ENCODE measurements around the gene DECR2. TPM values are rescaled to one million over a fixed set of nuclear protein-coding genes. Genes with fewer than 3 reads are reported as not detected.
A peak's percentile ranks its signal among the peaks of the same experiment; 100 is the strongest.

The DECR2 gene
- total and polyA plus RNA-seq, 9 of the 15 experiments (the other 6 are each of a cell fraction or from before 2014, with no cell fraction given), result 1.0 to 31.9 (median 10.3) TPM

- ChIA-PET POLR2A (interaction anchor here (0.6 to 1.5 kb wide), 2 partner anchors 9 kb away, joined by 3 to 8 read pairs; partner anchors contain the start of gene MRPL28), CTCF (ENCODE audit: low intra/inter-chr PET ratio) (no interaction called here)
- no peak overlapping the region for H3K4me2 ChIP-seq (ENCODE audit: insufficient read depth, low read length)
- peaks cover 0 to 60% of the 10 kb centered on the region in 2 experiments; a peak in 3 of 5 replicates for H3K4me1 ChIP-seq (replicated peaks in 1 of 2; ENCODE audit: control insufficient read depth in 2 of 2, insufficient read depth in 2 of 2, low read length in 2 of 2)
- peaks cover 31% of the 10 kb centered on the region; the same call in 2 of the 3 replicates for H3K36me3 ChIP-seq (ENCODE audit: control insufficient read depth, insufficient read depth, low read length)
- H3K9me1 ChIP-seq (ENCODE audit: control insufficient read depth, insufficient read depth, low read length), result no peaks in the 10 kb centered on the region
- DNase-seq (ENCODE audit: extremely low read depth in 1 of 4, low spot score in 3 of 4) (no peak), FAIRE-seq (no peak), ATAC-seq (no peak)
- H3K4me3 ChIP-seq, result no peak overlapping the region
- H3K9me3 ChIP-seq (replicated peaks; ENCODE audit: control insufficient read depth, insufficient read depth, low read depth, low read length), result no peaks in the 10 kb centered on the region
- in situ Hi-C loops (cut with MboI) (no loop called here), intact Hi-C loops (cut with micrococcal nuclease) (no loop called here)
- WGBS (ENCODE audit: insufficient coverage, low coverage, missing lambda C conversion rate), result 85% methylated on average over 15 of the region's 16 CpGs
- TF ChIP-seq RBM22 (IDR thresholded peaks at IDR 0.05; ENCODE audit: low read depth, low read length, poor library complexity, severe bottlenecking) (peak; percentile 21), RBFOX2 (IDR thresholded peaks at IDR 0.05; ENCODE audit: low read depth, low read length) (peak; percentile 32; the same call in 1 of the 2 replicates), TEAD2 (tag; IDR thresholded peaks at IDR 0.05) (no peak)
- H3K27ac ChIP-seq (ENCODE audit: extremely low read depth, low read depth, low read length), result no peak overlapping the region
- H3K27me3 ChIP-seq (ENCODE audit: control insufficient read depth in 2 of 2, insufficient read depth in 2 of 2, low read length in 2 of 2), result no peaks in the 10 kb centered on the region
- no TSS peak for BruUV-seq (replicated peaks)
- no peak overlapping the region for H2AFZ ChIP-seq (ENCODE audit: low read depth, low read length)
- H3K9ac ChIP-seq (ENCODE audit: insufficient read depth in 1 of 2, low read depth in 2 of 2, low read length in 2 of 2), result peak overlapping the region in 1 of 2 experiments; percentile 81; a peak in 2 of 4 replicates
- no peaks in the 10 kb centered on the region for H4K20me1 ChIP-seq (replicated peaks; ENCODE audit: control insufficient read depth, insufficient read depth, low read length)
- H3K79me2 ChIP-seq (ENCODE audit: control insufficient read depth, insufficient read depth, low read length), result peaks cover 33% of the 10 kb centered on the region
These were observed 22.3 kb upstream of the DECR2 start for GRCh38 chr16:379183-379960.

Data from K562 (cell line).